ENCODE measurements around the gene PRDM10. TPM values are rescaled to one million over a fixed set of nuclear protein-coding genes. Genes with fewer than 3 reads are reported as not detected.

PRDM10 gene
- total RNA-seq, 1 donor from 2014 or later: 7.9 TPM

GRCh38 chr11:129895126-129896041, 107.3 kb downstream of the PRDM10 start, which contains the start of gene NFRKB:
NFRKB (minus strand) TSS chr11:129895578; CDS start chr11:129892849, 2,729 bp downstream.
- H3K4me3 ChIP-seq (ENCODE audit: low read depth, low read length): peak within 1 kb of the TSS; percentile 86
- no peak for DNase-seq (ENCODE audit: low read depth)
- no peak for TF ChIP-seq CTCF (conservative IDR thresholded peaks at IDR 0.05; ENCODE audit: low read depth, low read length)

- H3K4me3 ChIP-seq (ENCODE audit: low read depth, low read length): peak overlapping the region; percentile 86
- DNase-seq (ENCODE audit: low read depth): no peak
- TF ChIP-seq CTCF (conservative IDR thresholded peaks at IDR 0.05; ENCODE audit: low read depth, low read length): no peak
Observed at GRCh38 chr11:129894278-129895125, 108.1 kb downstream of the PRDM10 start.

GRCh38 chr11:129888451-129888850, 114.2 kb downstream of the PRDM10 start:
- no peak overlapping the region for H3K4me3 ChIP-seq (ENCODE audit: low read depth, low read length)
- no peak for TF ChIP-seq CTCF (conservative IDR thresholded peaks at IDR 0.05; ENCODE audit: low read depth, low read length)
- no peak for DNase-seq (ENCODE audit: low read depth)

- DNase-seq (ENCODE audit: low read depth): no peak
- TF ChIP-seq CTCF (conservative IDR thresholded peaks at IDR 0.05; ENCODE audit: low read depth, low read length): no peak
- no peak overlapping the region for H3K4me3 ChIP-seq (ENCODE audit: low read depth, low read length)
Observed at GRCh38 chr11:129885381-129885780, 117.3 kb downstream of the PRDM10 start.

- no peak for DNase-seq (ENCODE audit: low read depth)
- no peak for TF ChIP-seq CTCF (conservative IDR thresholded peaks at IDR 0.05; ENCODE audit: low read depth, low read length)
- no peak overlapping the region for H3K4me3 ChIP-seq (ENCODE audit: low read depth, low read length)
Observed at GRCh38 chr11:129884581-129884980, 118.1 kb downstream of the PRDM10 start.

- H3K4me3 ChIP-seq (ENCODE audit: low read depth, low read length): no peak overlapping the region
- no peak for DNase-seq (ENCODE audit: low read depth)
- TF ChIP-seq CTCF (conservative IDR thresholded peaks at IDR 0.05; ENCODE audit: low read depth, low read length): peak; percentile 68
Observed at GRCh38 chr11:129881570-129882170, 121.0 kb downstream of the PRDM10 start.

All from epithelial cell of proximal tubule (primary cell).